KMS-11 (cell line): ENCODE measurements around the gene WDR90.

Source experiments
- H2AFZ ChIP-seq: fragments of 200-600 bp; sonication (generic); 2 replicates; pipeline ENCODE4 v1.6.1; 2016; ENCODE audit warnings: antibody characterized with exemption, mixed run types, low read depth
- H3K27ac ChIP-seq: fragments of 200-600 bp; sonication (generic); 2 replicates; pipeline ENCODE4 v1.6.1; 2016; ENCODE audit warnings: mild to moderate bottlenecking, mixed run types
- H3K27me3 ChIP-seq: fragments of 200-600 bp; sonication (generic); 2 replicates; pipeline ENCODE4 v1.6.1; 2017; ENCODE audit warnings: mild to moderate bottlenecking, low read depth, mixed run types, moderate library complexity; ENCODE audit not compliant: insufficient read depth
- H3K36me3 ChIP-seq: fragments of 200-600 bp; sonication (generic); 2 replicates; pipeline ENCODE4 v1.6.1; 2017; ENCODE audit warnings: mild to moderate bottlenecking, mixed run types; ENCODE audit not compliant: insufficient read depth
- H3K4me1 ChIP-seq: fragments of 200-600 bp; sonication (generic); 2 replicates; pipeline ENCODE4 v1.6.1; 2016; ENCODE audit warnings: mild to moderate bottlenecking, low read depth, mixed run types; ENCODE audit not compliant: poor library complexity, severe bottlenecking
- H3K4me2 ChIP-seq: fragments of 200-600 bp; sonication (generic); 2 replicates; pipeline ENCODE4 v1.7.0; 2016; ENCODE audit warnings: mild to moderate bottlenecking, mixed run types
- H3K4me3 ChIP-seq: fragments of 200-600 bp; sonication (generic); IDR thresholded peaks from 2 replicates; pipeline ENCODE4 v1.6.1; 2017; ENCODE audit warnings: low read depth, low read length, mixed read lengths; ENCODE audit not compliant: insufficient read depth
- H3K79me2 ChIP-seq: fragments of 200-600 bp; sonication (generic); 2 replicates; pipeline ENCODE4 v1.6.1; 2016; ENCODE audit warnings: low read depth, mixed run types; ENCODE audit not compliant: insufficient read depth
- H3K9ac ChIP-seq: fragments of 200-600 bp; sonication (generic); 2 replicates; pipeline ENCODE4 v1.6.1; 2016; ENCODE audit warnings: mild to moderate bottlenecking, mixed run types
- H4K20me1 ChIP-seq: fragments of 200-600 bp; sonication (generic); 2 replicates; pipeline ENCODE4 v1.6.1; 2016; ENCODE audit warnings: mild to moderate bottlenecking, mixed run types; ENCODE audit not compliant: insufficient read depth
- TF ChIP-seq, protein P1 (sequence below): fragments of 200-600 bp; sonication (generic); conservative IDR thresholded peaks from 2 replicates; pipeline ENCODE4 v1.6.1; 2017; ENCODE audit warnings: low read depth, mild to moderate bottlenecking, antibody characterized with exemption, low read length, moderate library complexity, mixed read lengths

WDR90 gene

DNA sequence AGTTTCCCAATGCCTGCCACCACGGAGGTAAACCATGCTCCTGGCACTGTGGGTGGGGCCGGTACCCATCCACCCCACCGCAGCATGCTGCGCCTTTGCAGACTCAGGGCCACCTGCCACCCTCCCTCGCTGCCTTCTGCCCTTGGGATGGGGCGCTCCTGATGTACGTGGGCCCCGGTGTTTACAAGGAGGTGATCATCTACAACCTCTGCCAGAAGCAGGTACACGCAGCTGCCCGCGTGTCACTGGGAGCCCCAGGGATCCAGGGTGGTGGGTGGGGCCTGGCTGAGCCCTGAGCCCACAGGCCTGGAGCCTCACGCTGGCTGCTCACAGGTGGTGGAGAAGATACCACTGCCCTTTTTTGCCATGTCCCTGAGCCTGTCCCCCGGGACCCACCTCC is 17.4 kb downstream of the WDR90 start:
- no peaks in the 10 kb centered on the region; the same call in 1 of the 2 replicates for H3K36me3 ChIP-seq
- TF ChIP-seq, protein P1, sequence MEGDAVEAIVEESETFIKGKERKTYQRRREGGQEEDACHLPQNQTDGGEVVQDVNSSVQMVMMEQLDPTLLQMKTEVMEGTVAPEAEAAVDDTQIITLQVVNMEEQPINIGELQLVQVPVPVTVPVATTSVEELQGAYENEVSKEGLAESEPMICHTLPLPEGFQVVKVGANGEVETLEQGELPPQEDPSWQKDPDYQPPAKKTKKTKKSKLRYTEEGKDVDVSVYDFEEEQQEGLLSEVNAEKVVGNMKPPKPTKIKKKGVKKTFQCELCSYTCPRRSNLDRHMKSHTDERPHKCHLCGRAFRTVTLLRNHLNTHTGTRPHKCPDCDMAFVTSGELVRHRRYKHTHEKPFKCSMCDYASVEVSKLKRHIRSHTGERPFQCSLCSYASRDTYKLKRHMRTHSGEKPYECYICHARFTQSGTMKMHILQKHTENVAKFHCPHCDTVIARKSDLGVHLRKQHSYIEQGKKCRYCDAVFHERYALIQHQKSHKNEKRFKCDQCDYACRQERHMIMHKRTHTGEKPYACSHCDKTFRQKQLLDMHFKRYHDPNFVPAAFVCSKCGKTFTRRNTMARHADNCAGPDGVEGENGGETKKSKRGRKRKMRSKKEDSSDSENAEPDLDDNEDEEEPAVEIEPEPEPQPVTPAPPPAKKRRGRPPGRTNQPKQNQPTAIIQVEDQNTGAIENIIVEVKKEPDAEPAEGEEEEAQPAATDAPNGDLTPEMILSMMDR, result no peak
- no peak overlapping the region for H3K9ac ChIP-seq

DNA sequence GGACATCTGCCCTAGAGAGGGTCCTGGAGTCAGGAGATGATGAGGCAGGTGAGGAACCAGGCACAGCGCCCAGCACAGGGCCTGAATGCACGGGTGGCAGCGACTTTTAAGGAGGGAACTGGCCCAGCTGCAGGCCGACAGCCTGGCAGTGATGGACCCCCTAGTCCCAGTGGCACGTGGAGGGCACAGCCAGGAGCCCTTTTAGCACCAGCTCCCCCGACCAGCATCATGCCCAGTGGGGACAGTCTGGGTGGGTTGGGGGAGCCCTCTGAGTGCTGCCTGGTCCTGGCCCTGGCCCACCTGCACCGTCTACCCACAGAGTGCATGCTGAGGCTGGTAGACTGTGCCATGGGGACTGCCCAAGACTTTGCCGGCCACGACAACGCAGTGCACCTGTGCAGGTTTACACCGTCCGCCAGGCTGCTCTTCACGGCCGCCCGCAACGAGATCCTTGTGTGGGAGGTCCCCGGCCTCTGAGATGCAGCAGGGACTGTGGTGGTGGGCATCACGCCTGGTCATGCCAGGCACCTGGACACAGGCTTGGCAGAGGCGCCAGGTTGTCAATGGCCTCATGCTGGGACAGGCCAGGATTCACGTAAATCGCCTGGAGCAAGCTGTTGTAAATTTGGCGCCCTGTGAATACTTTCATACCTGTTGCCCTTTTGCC is 18.1 kb downstream of the WDR90 start:
- Histone ChIP-seq H3K4me3 (no peak overlapping the region), H3K4me2 (peak overlapping the region; percentile 71), H3K79me2 (peaks cover 19% of the 10 kb centered on the region), H3K27ac (no peak overlapping the region; the same call in 1 of the 2 replicates), H2AFZ (peak overlapping the region; percentile 49; the same call in 1 of the 2 replicates), H4K20me1 (no peaks in the 10 kb centered on the region), H3K36me3 (no peaks in the 10 kb centered on the region; the same call in 1 of the 2 replicates), H3K4me1 (peaks cover 13% of the 10 kb centered on the region), H3K9ac (no peak overlapping the region; the same call in 1 of the 2 replicates), H3K27me3 (no peaks in the 10 kb centered on the region)
- TF ChIP-seq, protein P1, result no peak

More for the DNA sequence above, 17.4 kb downstream of the WDR90 start:
- Histone ChIP-seq H3K4me2 (no peak overlapping the region), H4K20me1 (no peaks in the 10 kb centered on the region), H3K4me3 (no peak overlapping the region), H3K27ac (no peak overlapping the region), H3K79me2 (peaks cover 19% of the 10 kb centered on the region), H3K27me3 (no peaks in the 10 kb centered on the region), H2AFZ (no peak overlapping the region), H3K4me1 (peaks cover 13% of the 10 kb centered on the region)

DNA sequence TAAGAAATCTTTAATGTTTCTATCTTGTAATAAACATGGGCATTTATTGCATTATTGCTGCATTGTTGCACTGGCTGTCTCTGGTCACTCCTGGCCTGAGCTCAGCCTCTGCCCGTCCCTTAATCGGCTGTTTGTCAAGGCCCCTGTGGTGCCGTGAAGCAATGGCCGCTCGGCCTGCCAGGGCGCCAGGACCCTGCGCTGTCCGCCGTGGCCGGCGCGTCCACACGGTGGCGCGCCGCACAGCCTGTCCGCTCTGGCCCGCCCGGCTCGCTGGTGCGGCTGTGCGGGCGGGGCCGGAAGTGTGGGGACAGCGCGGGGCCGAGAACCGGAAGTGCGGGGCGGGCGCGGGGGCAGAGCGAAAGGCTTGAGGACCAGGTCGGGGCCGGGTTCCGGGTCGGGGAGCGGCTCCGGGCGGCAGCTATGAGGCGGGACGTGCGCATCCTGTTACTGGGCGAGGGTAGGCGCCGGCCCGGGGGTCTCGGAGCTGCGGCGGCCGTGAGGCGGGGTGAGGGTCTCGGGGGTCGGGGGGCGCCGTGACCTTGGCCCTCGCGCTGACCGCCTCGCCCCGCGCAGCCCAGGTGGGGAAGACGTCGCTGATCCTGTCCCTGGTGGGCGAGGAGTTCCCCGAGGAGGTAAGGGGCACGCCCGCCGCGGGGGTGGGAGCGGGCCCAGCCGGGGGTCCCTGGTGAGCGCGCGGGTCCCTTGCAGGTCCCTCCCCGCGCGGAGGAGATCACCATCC is 18.8 kb downstream of the WDR90 start, which contains the start of gene RHOT2:
RHOT2 (plus strand) TSS at position 353 of the 739 bp plus-strand sequence; CDS start at position 421, 68 bp downstream.
- Histone ChIP-seq H3K36me3 (peaks cover under 1% of the 10 kb centered on the region; the same call in 1 of the 2 replicates), H3K4me3 (no peak within 1 kb of the TSS), H4K20me1 (no peaks in the 10 kb centered on the region), H3K4me2 (peak within 1 kb of the TSS; percentile 71), H3K27ac (no peak within 1 kb of the TSS; the same call in 1 of the 2 replicates), H2AFZ (peak within 1 kb of the TSS; percentile 49; the same call in 1 of the 2 replicates), H3K4me1 (peaks cover 13% of the 10 kb centered on the region), H3K27me3 (no peaks in the 10 kb centered on the region), H3K9ac (peak within 1 kb of the TSS; percentile 81), H3K79me2 (peaks cover 19% of the 10 kb centered on the region)
- TF ChIP-seq, protein P1, result peak; percentile 78

DNA sequence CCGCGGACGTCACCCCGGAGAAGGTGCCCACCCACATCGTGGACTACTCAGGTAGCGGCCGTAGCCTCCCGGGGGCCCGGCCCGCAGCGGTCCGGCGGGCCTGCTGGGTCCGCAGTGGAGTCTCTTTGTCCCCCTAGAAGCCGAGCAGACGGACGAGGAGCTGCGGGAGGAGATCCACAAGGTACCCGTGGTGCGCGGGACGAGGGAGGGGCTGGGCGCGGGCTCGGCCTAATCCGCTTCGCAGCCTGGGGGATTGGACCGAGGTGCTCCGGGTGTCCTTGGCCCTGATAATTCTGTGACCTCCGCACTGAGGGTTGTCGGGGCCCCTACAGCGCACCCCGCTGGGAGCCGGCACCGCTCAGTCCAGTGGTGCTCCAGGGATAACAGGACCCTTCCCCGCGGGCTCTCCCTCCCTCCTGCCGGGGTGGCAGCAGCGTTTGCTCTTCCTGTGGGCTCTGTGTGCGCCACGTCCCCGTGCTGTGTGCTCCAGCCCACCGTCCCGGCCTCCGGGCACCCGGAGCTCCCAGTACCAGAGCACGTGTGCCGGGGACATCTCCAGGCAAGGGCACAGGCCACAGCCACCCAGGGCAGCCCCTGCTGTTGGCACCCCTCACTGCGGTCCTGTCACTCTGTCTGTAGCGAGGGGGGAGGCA is 19.5 kb downstream of the WDR90 start:
- peak overlapping the region; percentile 34; the same call in 1 of the 2 replicates for H2AFZ ChIP-seq
- H3K27me3 ChIP-seq, result no peaks in the 10 kb centered on the region
- TF ChIP-seq, protein P1, result no peak
- H3K4me1 ChIP-seq, result peaks cover 13% of the 10 kb centered on the region
- no peaks in the 10 kb centered on the region for H4K20me1 ChIP-seq
- H3K36me3 ChIP-seq, result peaks cover 3% of the 10 kb centered on the region; the same call in 1 of the 2 replicates
- peaks cover 19% of the 10 kb centered on the region for H3K79me2 ChIP-seq
- peak overlapping the region; percentile 81 for H3K9ac ChIP-seq
- H3K4me2 ChIP-seq, result peak overlapping the region; percentile 71
- H3K27ac ChIP-seq, result no peak overlapping the region
- no peak overlapping the region for H3K4me3 ChIP-seq
